Endothelial cell (in vitro differentiated cells): ENCODE measurements around the gene NUCB1. TPM values are rescaled to one million over a fixed set of nuclear protein-coding genes. Genes with fewer than 3 reads are reported as not detected.
A peak's percentile ranks its signal among the peaks of the same experiment; 100 is the strongest.

Experiments
- DNase-seq: peaks from one replicate; pipeline ENCODE4 v3.0.0; 2021; ENCODE audit warnings: low spot score
- H3K27ac Mint-ChIP-seq: one replicate; pipeline ENCODE4 v1.8.0; 2021; ENCODE audit warnings: mixed read lengths, inconsistent platforms; ENCODE audit not compliant: unreplicated experiment
- H3K27me3 Mint-ChIP-seq: one replicate; pipeline ENCODE4 v1.8.0; 2021; ENCODE audit warnings: mild to moderate bottlenecking, moderate library complexity, mixed read lengths, inconsistent platforms; ENCODE audit not compliant: unreplicated experiment
- H3K36me3 Mint-ChIP-seq: one replicate; pipeline ENCODE4 v1.8.0; 2021; ENCODE audit warnings: mild to moderate bottlenecking, low read depth, mixed read lengths, inconsistent platforms; ENCODE audit not compliant: unreplicated experiment
- H3K4me1 Mint-ChIP-seq: one replicate; pipeline ENCODE4 v1.8.0; 2021; ENCODE audit warnings: mild to moderate bottlenecking, mixed read lengths, inconsistent platforms; ENCODE audit not compliant: unreplicated experiment
- H3K4me3 Mint-ChIP-seq: one replicate; pipeline ENCODE4 v1.8.0; 2021; ENCODE audit warnings: mild to moderate bottlenecking, mixed read lengths, inconsistent platforms; ENCODE audit not compliant: unreplicated experiment
- H3K9me3 Mint-ChIP-seq: one replicate; pipeline ENCODE4 v1.8.0; 2021; ENCODE audit warnings: mixed read lengths, inconsistent platforms; ENCODE audit not compliant: unreplicated experiment
- CTCF ChIP-seq: fragments of 200-600 bp; sonication (generic); IDR thresholded peaks from one replicate; pipeline ENCODE4 v1.5.0; 2021; ENCODE audit warnings: antibody characterized with exemption; ENCODE audit not compliant: unreplicated experiment
- total RNA-seq: library from RNA; stranded (reverse); fragmentation: NEBNext Ultra II Directional; extraction: Animal tissue kit (Norgen Biotek cat#: 25700); gene quantifications from one replicate; pipeline ENCODE4 v1.2.1, GENCODE V29; 2021; ENCODE audit not compliant: unreplicated experiment

The NUCB1 gene
- total RNA-seq, 1 donor from 2014 or later: 244 TPM

GRCh38 chr19:48945817-48946216 lies 45.7 kb downstream of the NUCB1 start:
- TF ChIP-seq CTCF: no peak
- no peak overlapping the region for H3K27ac Mint-ChIP-seq
- peaks cover 7% of the 10 kb centered on the region for H3K36me3 Mint-ChIP-seq

GRCh38 chr19:48946463-48947257 lies 46.5 kb downstream of the NUCB1 start:
- peaks cover 8% of the 10 kb centered on the region for H3K27me3 Mint-ChIP-seq
- no peak for TF ChIP-seq CTCF
- DNase-seq: no peak
- no peak overlapping the region for H3K27ac Mint-ChIP-seq
- peaks cover 7% of the 10 kb centered on the region for H3K36me3 Mint-ChIP-seq
- peaks cover 11% of the 10 kb centered on the region for H3K4me1 Mint-ChIP-seq
- H3K9me3 Mint-ChIP-seq: peaks cover 4% of the 10 kb centered on the region
- H3K4me3 Mint-ChIP-seq: no peak overlapping the region

More at GRCh38 chr19:48945817-48946216, 45.7 kb downstream of the NUCB1 start:
- H3K4me3 Mint-ChIP-seq: no peak overlapping the region
- H3K27me3 Mint-ChIP-seq: peaks cover 9% of the 10 kb centered on the region
- H3K9me3 Mint-ChIP-seq: peaks cover 4% of the 10 kb centered on the region
- DNase-seq: no peak
- peaks cover 9% of the 10 kb centered on the region for H3K4me1 Mint-ChIP-seq

GRCh38 chr19:48947258-48947542 lies 47.1 kb downstream of the NUCB1 start:
- peaks cover 13% of the 10 kb centered on the region for H3K4me1 Mint-ChIP-seq
- H3K9me3 Mint-ChIP-seq: peaks cover 4% of the 10 kb centered on the region
- peaks cover 7% of the 10 kb centered on the region for H3K36me3 Mint-ChIP-seq

GRCh38 chr19:48950159-48950558 lies 50.0 kb downstream of the NUCB1 start:
- TF ChIP-seq CTCF: no peak
- no peak for DNase-seq
- Mint-ChIP-seq H3K4me1 (peaks cover 17% of the 10 kb centered on the region), H3K27ac (peak overlapping the region; percentile 93), H3K27me3 (peaks cover 8% of the 10 kb centered on the region), H3K9me3 (peaks cover 4% of the 10 kb centered on the region), H3K36me3 (peaks cover 7% of the 10 kb centered on the region), H3K4me3 (no peak overlapping the region)

More at GRCh38 chr19:48947258-48947542, 47.1 kb downstream of the NUCB1 start:
- no peak overlapping the region for H3K27ac Mint-ChIP-seq
- peaks cover 8% of the 10 kb centered on the region for H3K27me3 Mint-ChIP-seq
- no peak overlapping the region for H3K4me3 Mint-ChIP-seq
- TF ChIP-seq CTCF: no peak
- DNase-seq: no peak

GRCh38 chr19:48950830-48951519 lies 50.9 kb downstream of the NUCB1 start:
- DNase-seq: no peak
- Mint-ChIP-seq H3K4me3 (no peak overlapping the region), H3K9me3 (peaks cover 4% of the 10 kb centered on the region), H3K4me1 (peaks cover 19% of the 10 kb centered on the region), H3K27me3 (peaks cover 11% of the 10 kb centered on the region), H3K27ac (peak overlapping the region; percentile 93), H3K36me3 (peaks cover 8% of the 10 kb centered on the region)
- TF ChIP-seq CTCF: no peak
